Activated T-cell treated with anti-CD3 and anti-CD28 coated beads, Interleukin-2, amount 50 U/mL, for 1 hour (primary cell): ENCODE measurements around the gene CLEC12A.
"Not testable (repeated sequence)": the region's sequence is repeated elsewhere in the genome, so short reads cannot be mapped to it uniquely, and the experiment has no call there.

Source experiments
- DNase-seq: peaks from one replicate; pipeline ENCODE4 v3.0.0-alpha.2; 2020

The CLEC12A gene

DNA sequence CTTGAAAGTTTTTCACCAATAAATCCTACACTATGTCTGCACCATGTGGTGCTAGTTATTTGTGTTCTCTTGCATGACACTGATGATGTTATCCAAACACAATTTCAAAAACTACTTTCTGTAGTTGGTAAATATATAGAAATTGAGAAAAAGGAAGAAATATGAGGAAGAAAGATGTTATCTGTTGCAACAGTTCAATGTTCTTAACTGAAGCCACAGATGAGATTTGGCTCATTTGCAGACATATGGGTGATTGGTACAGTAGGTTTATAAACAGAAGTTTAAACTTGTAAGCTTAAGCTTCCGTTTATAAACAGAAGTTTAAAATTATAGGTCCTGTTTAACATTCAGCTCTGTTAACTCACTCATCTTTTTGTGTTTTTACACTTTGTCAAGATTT lies at the start of gene CLEC12A:
Gene CLEC12A (plus strand): TSS at position 229 of the 400 bp plus-strand sequence. CDS start 188 bp downstream, outside the sequence.
- no peak for DNase-seq

DNA sequence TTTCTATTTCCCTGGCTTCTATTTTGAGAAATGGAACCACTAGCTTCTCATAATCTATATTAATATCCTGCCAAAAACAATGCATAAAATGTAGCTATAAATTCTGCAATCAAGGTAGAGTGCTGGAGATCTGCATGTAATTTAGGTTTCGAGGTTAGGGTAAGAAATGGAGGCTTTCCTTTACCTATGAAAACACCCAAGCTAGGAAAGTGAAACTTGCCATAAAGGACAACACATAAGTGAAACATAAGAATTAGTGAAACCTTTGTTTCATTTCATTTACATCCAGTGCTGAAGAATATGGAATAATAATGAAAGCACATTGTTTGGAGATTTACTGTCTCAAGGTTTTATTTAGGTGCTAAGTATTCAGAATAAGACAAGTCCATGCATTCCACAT lies 48.8 kb upstream of the CLEC12A start:
- no peak for DNase-seq

DNA sequence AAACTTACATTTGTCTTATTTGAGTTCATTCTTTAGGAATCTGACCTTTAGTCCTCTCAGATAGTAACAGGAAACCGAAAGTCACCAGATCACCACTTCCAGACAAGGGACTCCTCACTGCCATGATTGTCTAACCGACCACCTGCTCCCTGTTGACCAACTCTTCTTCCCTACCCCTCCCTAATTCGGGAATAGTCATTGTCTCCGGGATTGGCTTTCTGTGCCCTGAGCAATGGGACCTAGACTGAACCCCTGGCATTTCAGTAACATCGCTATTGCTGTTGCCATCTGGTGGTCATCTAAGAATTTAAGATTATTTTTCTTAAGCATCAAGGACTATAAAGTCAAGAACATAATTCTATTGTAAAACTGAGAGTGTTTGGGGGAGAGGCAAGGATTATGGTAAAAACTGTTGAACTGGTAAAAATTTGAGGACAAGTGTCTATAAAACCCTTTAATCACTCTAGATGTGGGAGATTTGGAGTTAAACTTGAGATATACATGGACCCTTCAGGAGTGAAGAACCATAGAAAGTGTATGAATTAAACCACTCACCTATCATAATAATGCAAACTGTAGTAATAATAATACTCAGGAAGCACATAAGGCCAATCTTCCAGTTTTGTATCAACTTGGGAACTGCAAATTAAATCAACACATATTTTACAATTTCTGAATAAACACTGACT lies 45.4 kb upstream of the CLEC12A start:
- DNase-seq, result peak; percentile 47

DNA sequence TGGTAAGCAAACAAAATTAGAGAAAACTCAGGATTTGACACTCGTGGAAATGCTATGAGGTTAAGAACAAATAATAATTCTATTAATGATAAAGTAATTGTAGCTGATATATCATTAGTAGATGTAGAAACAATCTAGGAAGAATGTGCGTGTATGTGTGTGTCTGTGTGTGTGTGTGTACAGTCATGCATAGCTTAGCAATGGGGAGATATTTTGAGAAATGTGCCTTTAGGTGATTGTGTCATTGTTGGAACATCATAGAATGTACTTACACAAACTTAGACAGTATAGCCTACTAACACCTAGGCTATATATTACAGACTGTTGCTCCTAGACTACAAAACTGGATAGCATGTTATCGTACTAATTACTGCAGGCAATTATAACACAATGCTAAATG lies 44.3 kb upstream of the CLEC12A start:
- DNase-seq, result no peak

DNA sequence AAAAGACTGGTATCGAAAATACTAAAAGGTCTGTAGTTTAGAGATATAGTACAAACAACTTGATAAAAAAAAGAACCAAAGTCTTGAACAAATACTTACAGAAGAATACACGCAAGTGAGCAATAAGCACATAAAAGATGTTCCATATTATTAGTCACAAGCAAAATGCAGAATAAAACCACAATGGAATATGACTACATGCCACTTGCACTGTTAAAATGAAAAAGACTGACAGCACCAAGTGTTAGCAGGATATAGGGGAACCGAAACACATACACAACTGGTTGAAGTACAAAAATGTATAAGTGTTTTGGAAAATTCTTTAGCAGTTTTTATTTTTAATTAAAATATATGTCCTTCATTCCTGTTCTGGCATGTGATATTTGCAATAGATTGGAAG lies 42.6 kb upstream of the CLEC12A start:
- DNase-seq, result no peak

DNA sequence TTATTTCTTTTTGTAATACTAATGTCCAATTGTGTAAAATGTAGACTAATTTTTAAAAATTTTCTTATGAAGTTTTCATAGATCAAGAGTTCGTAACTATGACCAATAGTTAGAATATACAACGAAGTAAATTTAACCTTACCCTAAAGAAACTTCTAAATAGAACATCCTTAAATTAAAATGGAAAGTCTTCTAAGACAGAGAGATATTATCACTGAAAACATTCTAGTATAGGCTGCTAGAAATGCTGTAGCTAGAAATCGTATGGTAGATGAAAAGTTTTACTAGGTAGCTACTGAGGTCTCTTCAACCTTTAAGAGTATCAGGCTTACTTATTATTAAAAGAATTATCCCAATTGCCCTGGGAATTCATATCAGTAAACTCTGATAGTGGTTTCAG lies 40.0 kb upstream of the CLEC12A start:
- DNase-seq, result no peak

DNA sequence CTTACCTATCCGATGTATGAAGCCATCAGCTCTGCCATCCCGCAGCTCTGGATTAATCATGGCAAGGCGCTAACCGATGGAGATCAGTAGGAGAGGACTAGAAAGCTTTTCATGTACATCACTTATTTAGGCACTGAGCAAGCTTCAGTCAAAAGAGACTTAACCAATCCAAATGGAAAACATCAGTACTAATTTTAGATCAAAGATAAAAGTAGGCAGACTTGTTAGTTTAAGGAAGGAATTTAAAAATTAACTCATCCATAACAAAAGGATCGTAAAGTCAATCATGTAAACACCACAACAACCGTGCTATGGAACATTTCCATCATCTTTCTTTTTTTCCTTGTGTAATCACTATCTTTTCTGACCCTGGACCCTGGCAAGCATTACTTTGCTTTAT lies 38.9 kb upstream of the CLEC12A start, which contains the start of gene CLEC2A:
Gene CLEC2A (minus strand): TSS at position 101 of the 400 bp plus-strand sequence. CDS start 41 bp downstream, at position 60.
- DNase-seq, result no peak

DNA sequence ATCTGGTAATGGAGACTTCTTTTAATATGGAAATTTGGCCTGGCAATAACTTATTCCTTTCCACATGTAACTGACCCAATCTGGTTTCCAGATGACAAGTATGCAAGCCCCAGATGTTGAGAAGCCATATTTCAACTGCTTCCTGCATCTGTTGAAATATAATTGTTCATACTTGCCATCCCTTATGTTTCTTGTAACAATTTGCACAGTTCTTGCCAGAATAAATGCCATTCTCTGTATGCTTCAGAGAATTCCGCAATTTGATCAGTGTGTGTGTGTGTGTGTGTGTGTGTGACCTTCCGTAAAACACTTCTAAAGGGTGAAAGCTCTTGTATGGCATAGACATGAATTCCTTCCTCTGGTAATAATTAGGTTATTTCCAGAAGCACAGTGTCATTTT lies 37.3 kb upstream of the CLEC12A start:
- DNase-seq, result no peak

DNA sequence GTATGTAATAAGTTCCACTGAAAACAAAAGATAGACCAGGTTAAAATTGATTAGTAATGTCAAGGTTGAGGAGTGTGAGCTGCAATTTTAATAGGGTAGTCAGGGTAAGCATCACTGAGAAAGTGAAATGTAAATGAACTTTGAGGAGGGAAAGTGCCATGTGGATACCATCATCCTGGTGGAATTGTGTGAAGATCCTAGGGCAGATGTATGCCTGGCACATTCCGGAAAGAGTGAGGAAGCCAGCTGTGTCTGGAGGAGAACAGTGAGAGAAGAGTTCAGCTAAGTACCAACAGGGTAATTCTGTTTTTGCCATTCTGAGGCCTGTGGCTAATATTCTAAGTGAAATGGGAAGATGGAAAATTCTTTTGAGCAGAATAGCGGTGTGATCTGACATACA lies 36.2 kb upstream of the CLEC12A start:
- no peak for DNase-seq

DNA sequence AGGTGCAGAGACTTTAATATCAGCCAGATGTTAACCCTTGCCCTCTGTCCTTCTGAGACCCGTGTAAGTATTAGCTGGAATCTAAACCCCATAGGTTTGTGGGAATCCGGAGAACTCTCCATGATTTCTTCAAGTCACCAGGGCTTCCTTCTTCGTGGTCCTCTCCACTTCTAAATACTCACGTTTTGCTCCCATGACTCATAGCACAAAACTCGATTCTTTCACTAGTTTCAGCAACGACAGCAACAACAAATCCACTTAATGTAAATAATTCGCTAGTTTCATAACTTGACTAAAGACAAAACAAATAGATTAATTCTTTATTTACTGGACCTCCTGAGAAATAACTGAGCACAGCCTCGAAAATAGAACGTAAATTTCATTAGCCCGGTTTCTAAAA lies 34.6 kb upstream of the CLEC12A start:
- no peak for DNase-seq

DNA sequence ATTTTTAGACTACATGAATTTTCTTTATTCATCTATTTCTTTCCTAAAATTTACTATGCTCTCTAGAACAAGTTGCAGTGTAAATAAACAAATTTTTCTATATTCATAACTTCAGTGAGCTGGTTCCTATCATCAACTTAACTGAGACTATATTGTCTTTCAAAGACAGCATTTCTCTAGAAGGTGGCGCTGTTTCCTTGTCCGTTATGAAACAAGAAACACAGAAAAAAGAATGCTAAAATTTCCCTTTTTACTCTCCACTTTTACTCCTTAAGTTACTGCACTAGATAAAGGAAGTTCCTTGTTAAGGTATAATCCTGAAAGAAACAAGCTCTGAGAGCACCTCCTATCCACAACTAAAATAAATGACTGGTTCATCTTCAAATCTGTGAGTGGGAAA lies 30.8 kb upstream of the CLEC12A start:
- no peak for DNase-seq

DNA sequence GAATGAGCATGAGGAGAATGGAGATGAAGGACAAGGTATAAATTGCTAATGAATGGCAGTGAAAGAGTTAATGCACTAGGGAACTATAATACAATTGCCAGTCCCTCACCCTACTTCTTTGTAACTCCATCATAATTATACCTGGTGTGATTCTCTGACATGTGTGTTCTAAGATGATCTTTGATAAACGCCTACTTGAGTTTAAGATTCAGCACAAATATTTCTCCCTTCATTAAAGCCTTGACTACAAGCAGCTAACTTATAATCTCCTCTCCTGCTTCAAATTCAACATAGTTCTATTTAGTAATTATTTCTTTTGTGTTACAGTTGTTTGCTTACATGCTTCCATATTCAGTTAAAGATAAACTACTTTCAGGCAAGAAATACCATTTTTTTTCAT lies 29.4 kb upstream of the CLEC12A start:
- no peak for DNase-seq

DNA sequence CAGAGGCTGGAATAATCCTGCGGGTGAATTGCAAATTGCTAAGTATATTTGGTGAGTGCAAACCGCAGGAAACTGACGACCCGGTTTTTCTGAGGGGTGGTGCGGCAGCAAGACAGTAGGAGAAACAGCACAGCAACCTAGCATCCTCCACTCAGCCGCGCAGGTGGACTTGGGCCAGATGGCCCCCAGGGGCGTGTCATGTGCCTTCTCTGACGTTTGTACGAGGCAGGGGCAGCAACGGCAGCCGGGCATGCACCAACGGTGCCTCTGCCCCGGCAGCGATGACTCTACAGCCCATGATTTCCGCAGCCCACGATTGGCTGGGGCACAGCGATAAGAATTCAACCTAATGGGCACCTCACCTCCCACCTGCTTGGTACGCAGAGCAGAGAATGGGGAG lies 28.0 kb upstream of the CLEC12A start:
- DNase-seq, result peak; percentile 23

DNA sequence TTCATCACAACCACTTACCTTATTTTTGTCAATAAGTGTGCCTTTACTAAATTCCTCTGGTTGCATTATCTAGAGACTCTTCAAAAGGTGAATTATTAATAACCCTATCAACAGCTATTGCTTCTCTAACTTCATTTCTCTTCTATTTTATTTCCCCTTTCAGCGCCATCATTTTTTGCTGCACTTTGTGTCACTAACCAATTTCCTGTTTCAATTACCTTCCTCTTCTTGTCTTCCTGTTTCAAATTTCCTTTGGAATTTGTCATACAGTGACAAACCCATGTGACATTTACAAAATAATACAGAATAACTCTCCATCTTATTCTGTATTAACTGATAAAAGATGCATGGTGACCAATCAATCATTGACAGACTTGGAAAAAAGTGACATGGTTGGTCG lies 26.8 kb upstream of the CLEC12A start:
- DNase-seq, result no peak

DNA sequence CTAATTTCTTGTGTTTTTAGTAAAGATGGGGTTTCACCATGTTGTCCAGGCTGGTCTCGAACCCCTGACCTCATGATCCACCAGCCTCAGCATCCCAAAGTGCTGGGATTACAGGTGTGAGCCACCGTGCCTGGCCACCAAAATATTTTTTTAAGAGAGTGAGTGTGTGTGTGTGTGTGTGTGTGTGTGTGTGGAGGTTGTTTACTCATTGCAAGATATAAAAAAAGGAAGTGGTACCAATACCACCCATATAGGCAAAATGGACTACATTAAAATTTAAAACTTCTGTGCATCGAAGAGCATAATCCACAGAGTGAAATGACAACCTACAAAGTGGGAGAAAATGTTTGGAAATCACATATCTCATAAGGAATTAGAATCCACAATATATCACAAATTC lies 23.5 kb upstream of the CLEC12A start:
- no peak for DNase-seq

DNA sequence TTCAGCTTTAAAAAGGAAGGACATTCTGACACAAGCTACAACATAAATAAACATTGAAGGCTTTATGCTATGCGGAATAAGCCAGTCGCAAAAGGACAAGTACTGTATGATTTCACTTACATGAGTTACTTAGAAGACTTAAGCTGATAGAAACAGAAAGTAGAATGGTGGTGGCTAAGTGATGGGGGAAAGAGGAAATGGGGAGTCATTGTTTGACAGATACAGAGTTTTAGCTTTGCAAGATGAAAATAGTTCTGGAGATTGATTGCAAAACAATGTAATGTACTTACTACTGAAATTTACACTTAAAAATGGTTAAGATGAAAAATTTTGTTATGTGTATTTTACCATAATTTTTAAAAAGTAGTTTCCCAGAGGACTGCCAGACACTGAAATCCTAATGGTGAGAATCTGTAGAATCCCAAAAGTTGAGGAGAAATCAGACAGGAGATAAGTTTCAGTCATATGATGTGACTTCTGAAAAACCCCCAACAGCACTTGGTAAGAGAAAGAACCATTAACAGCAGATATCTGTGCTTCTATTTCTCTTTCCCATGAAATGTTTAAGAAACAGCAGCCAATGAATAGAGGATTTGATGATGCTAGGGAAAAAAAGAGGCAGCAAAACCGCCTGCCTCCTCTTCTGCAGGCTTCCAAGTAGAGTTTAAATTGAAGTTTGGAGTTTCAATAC lies 22.5 kb upstream of the CLEC12A start:
- no peak for DNase-seq

DNA sequence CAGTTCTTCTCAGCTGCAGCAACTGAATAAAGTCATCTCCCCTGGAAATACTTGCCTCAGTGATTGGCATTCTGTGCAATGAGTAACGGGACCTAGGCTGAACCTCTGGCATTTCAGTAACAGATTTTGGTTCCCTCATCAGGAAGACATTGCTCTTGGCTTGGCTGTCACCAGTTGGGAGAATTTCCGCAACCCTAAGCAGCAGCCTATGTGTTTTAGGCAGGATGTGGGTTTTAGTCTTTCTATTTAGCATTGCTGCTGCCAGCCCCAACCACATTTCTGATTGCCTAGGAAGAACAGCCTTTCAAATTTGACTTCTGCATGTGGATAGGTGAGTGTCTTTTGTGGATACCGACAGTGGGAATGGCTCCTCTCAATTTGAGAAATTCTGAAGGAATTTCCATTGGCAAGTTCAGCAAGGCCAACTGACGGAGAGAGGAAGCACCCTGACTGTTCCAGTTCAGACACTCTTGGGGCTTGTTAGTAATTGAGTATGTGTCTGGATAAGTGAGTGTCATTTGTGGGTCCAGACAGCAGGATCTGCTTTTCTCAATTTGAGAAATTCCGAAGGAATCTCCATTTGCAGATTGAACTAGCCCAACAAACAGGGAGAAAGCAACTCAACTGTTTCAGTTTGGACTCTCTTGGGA lies 20.1 kb upstream of the CLEC12A start:
- DNase-seq, result peak; percentile 24

DNA sequence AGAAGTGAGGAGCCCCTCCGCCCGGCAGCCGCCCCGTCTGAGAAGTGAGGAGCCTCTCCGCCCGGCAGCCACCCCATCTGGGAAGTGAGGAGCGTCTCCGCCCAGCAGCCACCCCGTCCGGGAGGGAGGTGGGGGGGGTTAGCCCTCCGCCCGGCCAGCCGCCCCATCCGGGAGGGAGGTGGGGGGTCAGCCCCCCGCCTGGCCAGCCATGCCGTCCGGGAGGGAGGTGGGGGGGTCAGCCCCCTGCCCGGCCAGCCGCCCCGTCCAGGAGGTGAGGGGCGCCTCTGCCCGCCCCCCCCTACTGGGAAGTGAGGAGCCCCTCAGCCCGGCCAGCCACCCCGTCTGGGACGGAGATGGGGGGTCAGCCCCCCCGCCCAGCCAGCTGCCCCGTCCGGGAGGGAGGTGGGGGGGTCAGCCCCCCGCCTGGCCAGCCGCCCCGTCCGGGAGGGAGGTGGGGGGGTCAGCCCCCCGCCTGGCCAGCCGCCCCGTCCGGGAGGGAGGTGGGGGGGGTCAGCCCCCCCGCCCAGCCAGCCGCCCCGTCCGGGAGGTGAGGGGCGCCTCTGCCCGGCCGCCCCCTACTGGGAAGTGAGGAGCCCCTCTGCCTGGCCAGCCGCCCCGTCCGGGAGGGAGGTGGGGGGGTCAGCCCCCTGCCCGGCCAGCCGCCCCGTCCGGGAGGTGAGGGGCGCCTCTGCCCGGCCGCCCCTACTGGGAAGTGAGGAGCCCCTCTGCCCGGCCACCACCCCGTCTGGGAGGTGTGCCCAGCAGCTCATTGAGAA lies 18.1 kb upstream of the CLEC12A start:
- DNase-seq, result not testable (repeated sequence)

DNA sequence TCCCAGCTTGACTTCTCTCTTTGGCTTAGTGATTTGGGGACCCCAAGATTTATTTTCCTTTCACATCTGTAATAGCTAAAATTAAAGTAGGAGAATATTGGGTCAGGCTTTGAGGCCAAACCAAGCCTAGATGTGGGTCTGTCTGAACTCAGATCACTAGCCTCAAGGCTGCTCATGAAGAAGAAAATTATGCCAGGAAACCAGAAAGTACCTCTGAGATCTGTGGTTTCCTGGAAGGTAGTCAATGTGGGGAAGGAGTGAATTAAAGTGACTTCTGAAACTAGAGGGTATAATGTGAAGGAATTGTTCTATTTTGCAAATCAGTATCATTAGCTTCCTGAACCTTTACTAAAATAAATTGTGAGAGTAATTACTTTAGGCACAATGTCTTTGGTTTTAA lies 13.4 kb upstream of the CLEC12A start:
- no peak for DNase-seq

DNA sequence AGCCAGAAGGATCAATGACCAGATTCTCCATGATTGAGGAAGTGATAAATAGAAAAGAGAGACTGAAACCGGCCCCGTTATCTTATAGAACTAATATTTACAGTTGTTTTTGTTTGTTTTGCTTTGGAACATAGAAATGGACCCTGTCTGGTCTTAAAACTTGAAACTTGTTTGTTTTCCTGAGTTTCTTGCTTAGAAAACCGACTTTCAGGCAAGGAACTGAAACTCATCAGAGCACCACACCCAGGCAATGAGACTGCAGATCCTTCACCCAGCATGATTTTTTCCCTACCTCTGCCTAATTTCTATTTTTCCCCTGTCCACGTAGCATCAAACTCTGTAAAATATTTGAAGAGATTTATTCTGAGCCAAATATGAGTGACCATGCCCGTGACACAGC lies 10.6 kb upstream of the CLEC12A start:
- DNase-seq, result no peak

DNA sequence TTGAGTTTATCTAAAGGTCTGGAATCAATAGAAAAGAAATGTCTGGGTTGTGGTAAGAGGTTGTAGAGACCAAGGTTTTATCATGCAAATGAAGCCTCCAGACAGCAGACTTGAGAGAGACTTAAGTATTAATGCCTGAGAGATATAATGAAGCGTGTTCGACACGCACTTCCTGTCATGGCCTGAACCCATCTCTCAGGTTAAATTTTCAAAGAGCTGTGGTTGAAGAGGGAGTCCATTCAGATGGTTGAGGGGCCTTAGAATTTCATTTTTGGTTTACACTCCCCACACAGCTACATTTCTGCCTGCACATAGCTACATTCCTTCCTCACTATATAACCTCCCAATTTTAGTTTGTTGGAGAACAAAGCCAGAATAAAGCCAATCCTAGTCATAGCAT lies 10.1 kb upstream of the CLEC12A start:
- DNase-seq, result no peak

DNA sequence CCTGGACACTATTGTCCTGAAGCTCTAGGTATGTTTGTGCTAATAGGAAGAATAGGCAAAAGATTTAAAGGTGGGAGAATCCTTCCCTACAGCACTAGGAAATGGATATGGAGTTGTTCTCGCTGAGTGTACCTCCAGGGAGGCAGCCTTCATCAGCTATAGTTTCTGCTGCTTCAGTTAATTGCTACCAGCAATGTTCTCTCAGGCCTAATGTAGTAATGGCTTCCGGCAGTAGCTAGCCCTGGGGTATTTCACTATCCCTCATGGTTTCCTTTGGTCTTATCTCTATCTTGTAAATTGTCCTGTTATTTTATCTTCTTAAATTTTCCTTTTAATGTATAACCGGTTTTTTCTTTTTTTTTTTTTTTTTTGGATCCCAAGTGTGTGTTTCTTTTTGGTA lies 9.3 kb upstream of the CLEC12A start:
- no peak for DNase-seq

DNA sequence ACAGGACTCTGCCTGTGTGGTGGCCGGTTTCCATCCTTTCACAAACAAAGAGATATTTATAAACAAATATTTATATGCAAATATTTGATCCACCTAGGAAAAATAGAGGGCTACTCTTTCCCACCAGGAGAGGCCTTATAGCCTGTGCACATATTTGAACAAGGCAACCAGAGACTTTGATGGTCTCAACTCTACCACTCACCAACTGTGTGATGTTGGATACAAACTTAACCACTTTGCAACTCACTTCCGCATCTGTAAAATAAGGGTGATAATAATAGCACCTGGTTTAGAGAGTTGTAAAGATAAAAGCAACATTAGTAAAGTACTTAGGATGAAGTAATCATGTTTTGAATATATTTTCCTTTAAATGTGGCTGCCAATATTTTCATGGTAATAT lies 1.5 kb upstream of the CLEC12A start:
- no peak for DNase-seq
